ENCODE data around the gene TRPT1.

TRPT1 gene

GRCh38 chr11:64207256-64208085 is 18.5 kb downstream of the TRPT1 start:
- Histone ChIP-seq H3K9me3 (ENCODE audit: control insufficient read depth in 1 of 2, low read length in 2 of 2) (no peaks in the 10 kb centered on the region), H3K4me1 (ENCODE audit: control insufficient read depth in 1 of 2, insufficient read depth in 2 of 2, low read length in 2 of 2) (peaks cover 33 to 38% of the 10 kb centered on the region in 2 donors), H3K9ac (ENCODE audit: low read depth in 1 of 2, low read length in 2 of 2) (peak overlapping the region; percentile 90 to 91), H3K4me3 (ENCODE audit: low read depth in 1 of 2, low read length in 2 of 2) (peak overlapping the region; percentile 89), H3K27ac (ENCODE audit: low read depth, low read length) (peak overlapping the region; percentile 88), H3K27me3 (ENCODE audit: control insufficient read depth in 1 of 2, insufficient read depth in 2 of 2, low read length in 2 of 2) (no peaks in the 10 kb centered on the region), H3K36me3 (ENCODE audit: control insufficient read depth in 1 of 2, insufficient read depth in 2 of 2, low read length in 2 of 2) (peaks cover 19 to 38% of the 10 kb centered on the region in 2 donors)

GRCh38 chr11:64206457-64207255 is 19.3 kb downstream of the TRPT1 start, which contains the start of gene FERMT3:
TSS of gene FERMT3 (plus strand) at chr11:64206721. CDS start at chr11:64207365, 644 bp downstream.
- Histone ChIP-seq H3K4me1 (ENCODE audit: control insufficient read depth in 1 of 2, insufficient read depth in 2 of 2, low read length in 2 of 2) (peaks cover 33 to 38% of the 10 kb centered on the region in 2 donors), H3K27ac (ENCODE audit: low read depth, low read length) (peak within 1 kb of the TSS; percentile 88), H3K9me3 (ENCODE audit: control insufficient read depth in 1 of 2, low read length in 2 of 2) (no peaks in the 10 kb centered on the region), H3K36me3 (ENCODE audit: control insufficient read depth in 1 of 2, insufficient read depth in 2 of 2, low read length in 2 of 2) (peaks cover 17 to 36% of the 10 kb centered on the region in 2 donors), H3K4me3 (ENCODE audit: low read depth in 1 of 2, low read length in 2 of 2) (peak within 1 kb of the TSS; percentile 89), H3K27me3 (ENCODE audit: control insufficient read depth in 1 of 2, insufficient read depth in 2 of 2, low read length in 2 of 2) (no peaks in the 10 kb centered on the region), H3K9ac (ENCODE audit: low read depth in 1 of 2, low read length in 2 of 2) (peak within 1 kb of the TSS; percentile 90 to 91)

- Histone ChIP-seq H3K27ac (ENCODE audit: low read depth, low read length) (no peak overlapping the region), H3K9ac (ENCODE audit: low read depth in 1 of 2, low read length in 2 of 2) (no peak overlapping the region), H3K4me1 (ENCODE audit: control insufficient read depth in 1 of 2, insufficient read depth in 2 of 2, low read length in 2 of 2) (peaks cover 33 to 38% of the 10 kb centered on the region in 2 donors), H3K36me3 (ENCODE audit: control insufficient read depth in 1 of 2, insufficient read depth in 2 of 2, low read length in 2 of 2) (peaks cover 27 to 40% of the 10 kb centered on the region in 2 donors), H3K4me3 (ENCODE audit: low read depth in 1 of 2, low read length in 2 of 2) (no peak overlapping the region), H3K27me3 (ENCODE audit: control insufficient read depth in 1 of 2, insufficient read depth in 2 of 2, low read length in 2 of 2) (no peaks in the 10 kb centered on the region), H3K9me3 (ENCODE audit: control insufficient read depth in 1 of 2, low read length in 2 of 2) (no peaks in the 10 kb centered on the region)
Measured at GRCh38 chr11:64204464-64204989, 21.5 kb downstream of the TRPT1 start.

- H3K36me3 ChIP-seq (ENCODE audit: control insufficient read depth in 1 of 2, insufficient read depth in 2 of 2, low read length in 2 of 2) = peaks cover 27 to 40% of the 10 kb centered on the region in 2 donors
- no peak overlapping the region for H3K9ac ChIP-seq (ENCODE audit: low read depth in 1 of 2, low read length in 2 of 2)
- H3K27ac ChIP-seq (ENCODE audit: low read depth, low read length) = no peak overlapping the region
- peaks cover 33 to 38% of the 10 kb centered on the region in 2 donors for H3K4me1 ChIP-seq (ENCODE audit: control insufficient read depth in 1 of 2, insufficient read depth in 2 of 2, low read length in 2 of 2)
- no peaks in the 10 kb centered on the region for H3K9me3 ChIP-seq (ENCODE audit: control insufficient read depth in 1 of 2, low read length in 2 of 2)
- H3K27me3 ChIP-seq (ENCODE audit: control insufficient read depth in 1 of 2, insufficient read depth in 2 of 2, low read length in 2 of 2) = no peaks in the 10 kb centered on the region
- H3K4me3 ChIP-seq (ENCODE audit: low read depth in 1 of 2, low read length in 2 of 2) = no peak overlapping the region
Measured at GRCh38 chr11:64204080-64204440, 21.9 kb downstream of the TRPT1 start.

- Histone ChIP-seq H3K9me3 (ENCODE audit: control insufficient read depth in 1 of 2, low read length in 2 of 2) (no peaks in the 10 kb centered on the region), H3K4me3 (ENCODE audit: low read depth in 1 of 2, low read length in 2 of 2) (no peak overlapping the region), H3K4me1 (ENCODE audit: control insufficient read depth in 1 of 2, insufficient read depth in 2 of 2, low read length in 2 of 2) (peaks cover 33 to 38% of the 10 kb centered on the region in 2 donors), H3K27me3 (ENCODE audit: control insufficient read depth in 1 of 2, insufficient read depth in 2 of 2, low read length in 2 of 2) (no peaks in the 10 kb centered on the region), H3K27ac (ENCODE audit: low read depth, low read length) (no peak overlapping the region), H3K36me3 (ENCODE audit: control insufficient read depth in 1 of 2, insufficient read depth in 2 of 2, low read length in 2 of 2) (peaks cover 27 to 45% of the 10 kb centered on the region in 2 donors), H3K9ac (ENCODE audit: low read depth in 1 of 2, low read length in 2 of 2) (no peak overlapping the region)
Measured at GRCh38 chr11:64203421-64204079, 22.4 kb downstream of the TRPT1 start.

GRCh38 chr11:64202992-64203391 is 23.0 kb downstream of the TRPT1 start:
- peaks cover 27 to 51% of the 10 kb centered on the region in 2 donors for H3K36me3 ChIP-seq (ENCODE audit: control insufficient read depth in 1 of 2, insufficient read depth in 2 of 2, low read length in 2 of 2)
- no peak overlapping the region for H3K4me3 ChIP-seq (ENCODE audit: low read depth in 1 of 2, low read length in 2 of 2)
- H3K27me3 ChIP-seq (ENCODE audit: control insufficient read depth in 1 of 2, insufficient read depth in 2 of 2, low read length in 2 of 2) = no peaks in the 10 kb centered on the region
- peaks cover 33 to 38% of the 10 kb centered on the region in 2 donors for H3K4me1 ChIP-seq (ENCODE audit: control insufficient read depth in 1 of 2, insufficient read depth in 2 of 2, low read length in 2 of 2)
- H3K9me3 ChIP-seq (ENCODE audit: control insufficient read depth in 1 of 2, low read length in 2 of 2) = no peaks in the 10 kb centered on the region
- no peak overlapping the region for H3K27ac ChIP-seq (ENCODE audit: low read depth, low read length)
- no peak overlapping the region for H3K9ac ChIP-seq (ENCODE audit: low read depth in 1 of 2, low read length in 2 of 2)

- Histone ChIP-seq H3K27me3 (ENCODE audit: control insufficient read depth in 1 of 2, insufficient read depth in 2 of 2, low read length in 2 of 2) (no peaks in the 10 kb centered on the region), H3K4me3 (ENCODE audit: low read depth in 1 of 2, low read length in 2 of 2) (no peak overlapping the region), H3K9ac (ENCODE audit: low read depth in 1 of 2, low read length in 2 of 2) (no peak overlapping the region), H3K36me3 (ENCODE audit: control insufficient read depth in 1 of 2, insufficient read depth in 2 of 2, low read length in 2 of 2) (peaks cover 40 to 65% of the 10 kb centered on the region in 2 donors), H3K27ac (ENCODE audit: low read depth, low read length) (no peak overlapping the region), H3K4me1 (ENCODE audit: control insufficient read depth in 1 of 2, insufficient read depth in 2 of 2, low read length in 2 of 2) (peaks cover 21 to 26% of the 10 kb centered on the region in 2 donors), H3K9me3 (ENCODE audit: control insufficient read depth in 1 of 2, low read length in 2 of 2) (no peaks in the 10 kb centered on the region)
Measured at GRCh38 chr11:64201543-64201942, 24.4 kb downstream of the TRPT1 start.

GRCh38 chr11:64198511-64198910 is 27.5 kb downstream of the TRPT1 start:
- H3K9ac ChIP-seq (ENCODE audit: low read depth in 1 of 2, low read length in 2 of 2) = no peak overlapping the region
- H3K4me1 ChIP-seq (ENCODE audit: control insufficient read depth in 1 of 2, insufficient read depth in 2 of 2, low read length in 2 of 2) = no peaks in the 10 kb centered on the region
- H3K36me3 ChIP-seq (ENCODE audit: control insufficient read depth in 1 of 2, insufficient read depth in 2 of 2, low read length in 2 of 2) = peaks cover 60 to 89% of the 10 kb centered on the region in 2 donors
- H3K9me3 ChIP-seq (ENCODE audit: control insufficient read depth in 1 of 2, low read length in 2 of 2) = no peaks in the 10 kb centered on the region
- no peaks in the 10 kb centered on the region for H3K27me3 ChIP-seq (ENCODE audit: control insufficient read depth in 1 of 2, insufficient read depth in 2 of 2, low read length in 2 of 2)
- no peak overlapping the region for H3K4me3 ChIP-seq (ENCODE audit: low read depth in 1 of 2, low read length in 2 of 2)
- no peak overlapping the region for H3K27ac ChIP-seq (ENCODE audit: low read depth, low read length)

GRCh38 chr11:64196626-64197025 is 29.4 kb downstream of the TRPT1 start:
- Histone ChIP-seq H3K27ac (ENCODE audit: low read depth, low read length) (no peak overlapping the region), H3K9ac (ENCODE audit: low read depth in 1 of 2, low read length in 2 of 2) (no peak overlapping the region), H3K27me3 (ENCODE audit: control insufficient read depth in 1 of 2, insufficient read depth in 2 of 2, low read length in 2 of 2) (no peaks in the 10 kb centered on the region), H3K36me3 (ENCODE audit: control insufficient read depth in 1 of 2, insufficient read depth in 2 of 2, low read length in 2 of 2) (peaks cover 55 to 84% of the 10 kb centered on the region in 2 donors), H3K4me3 (ENCODE audit: low read depth in 1 of 2, low read length in 2 of 2) (no peak overlapping the region), H3K4me1 (ENCODE audit: control insufficient read depth in 1 of 2, insufficient read depth in 2 of 2, low read length in 2 of 2) (no peaks in the 10 kb centered on the region), H3K9me3 (ENCODE audit: control insufficient read depth in 1 of 2, low read length in 2 of 2) (no peaks in the 10 kb centered on the region)

All from duodenal mucosa (tissue), 2 donors.